ENCODE results near the gene FAM117A.

The FAM117A gene

DNA sequence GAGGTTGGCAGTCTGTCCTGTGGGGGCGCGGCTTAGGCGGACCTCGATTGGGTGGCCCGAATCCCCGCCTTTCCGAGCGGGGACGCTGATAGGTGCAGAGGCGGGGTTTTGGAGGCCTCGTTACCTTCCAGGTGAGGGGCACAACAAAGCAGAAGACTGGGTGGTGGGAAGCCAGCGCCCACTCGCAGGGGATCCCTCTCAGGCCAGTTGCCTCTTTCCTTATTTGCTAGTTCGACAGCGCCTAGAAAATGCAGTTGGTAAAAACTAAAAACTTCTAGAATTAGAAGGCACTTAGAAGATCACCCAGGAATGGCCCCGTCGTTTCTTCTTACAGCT lies 25.3 kb upstream of the FAM117A start:
- Histone ChIP-seq H4K20me1 (ENCODE audit: control insufficient read depth, insufficient read depth, low read depth, low read length) (peaks cover 17% of the 10 kb centered on the region), H3K4me3 (ENCODE audit: low read length) (peak overlapping the region; percentile 93), H3K9me2 (replicated peaks; ENCODE audit: control insufficient read depth, low read length) (no peaks in the 10 kb centered on the region), H3K27me3 (ENCODE audit: control insufficient read depth, low read length) (no peaks in the 10 kb centered on the region), H3K79me2 (ENCODE audit: control insufficient read depth, low read length) (peaks cover 55% of the 10 kb centered on the region), H3K36me3 (ENCODE audit: control insufficient read depth, low read length) (peaks cover 52% of the 10 kb centered on the region), H3K4me2 (ENCODE audit: low read length) (peak overlapping the region; percentile 73), H3K4me1 (ENCODE audit: control insufficient read depth, low read length) (peaks cover 23% of the 10 kb centered on the region), H3K27ac (ENCODE audit: low read depth, low read length) (no peak overlapping the region), H3F3A (ENCODE audit: control insufficient read depth, insufficient read depth) (no peaks in the 10 kb centered on the region), H3K9me3 (ENCODE audit: control insufficient read depth, insufficient read depth, low read length) (no peaks in the 10 kb centered on the region)
- TF ChIP-seq EZH2phosphoT487 (IDR thresholded peaks at IDR 0.05; ENCODE audit: borderline replicate concordance, low read length): no peak
- TF ChIP-seq, protein P1, sequence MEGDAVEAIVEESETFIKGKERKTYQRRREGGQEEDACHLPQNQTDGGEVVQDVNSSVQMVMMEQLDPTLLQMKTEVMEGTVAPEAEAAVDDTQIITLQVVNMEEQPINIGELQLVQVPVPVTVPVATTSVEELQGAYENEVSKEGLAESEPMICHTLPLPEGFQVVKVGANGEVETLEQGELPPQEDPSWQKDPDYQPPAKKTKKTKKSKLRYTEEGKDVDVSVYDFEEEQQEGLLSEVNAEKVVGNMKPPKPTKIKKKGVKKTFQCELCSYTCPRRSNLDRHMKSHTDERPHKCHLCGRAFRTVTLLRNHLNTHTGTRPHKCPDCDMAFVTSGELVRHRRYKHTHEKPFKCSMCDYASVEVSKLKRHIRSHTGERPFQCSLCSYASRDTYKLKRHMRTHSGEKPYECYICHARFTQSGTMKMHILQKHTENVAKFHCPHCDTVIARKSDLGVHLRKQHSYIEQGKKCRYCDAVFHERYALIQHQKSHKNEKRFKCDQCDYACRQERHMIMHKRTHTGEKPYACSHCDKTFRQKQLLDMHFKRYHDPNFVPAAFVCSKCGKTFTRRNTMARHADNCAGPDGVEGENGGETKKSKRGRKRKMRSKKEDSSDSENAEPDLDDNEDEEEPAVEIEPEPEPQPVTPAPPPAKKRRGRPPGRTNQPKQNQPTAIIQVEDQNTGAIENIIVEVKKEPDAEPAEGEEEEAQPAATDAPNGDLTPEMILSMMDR (IDR thresholded peaks at IDR 0.05; ENCODE audit: low read depth, low read length, poor library complexity, severe bottlenecking): no peak

DNA sequence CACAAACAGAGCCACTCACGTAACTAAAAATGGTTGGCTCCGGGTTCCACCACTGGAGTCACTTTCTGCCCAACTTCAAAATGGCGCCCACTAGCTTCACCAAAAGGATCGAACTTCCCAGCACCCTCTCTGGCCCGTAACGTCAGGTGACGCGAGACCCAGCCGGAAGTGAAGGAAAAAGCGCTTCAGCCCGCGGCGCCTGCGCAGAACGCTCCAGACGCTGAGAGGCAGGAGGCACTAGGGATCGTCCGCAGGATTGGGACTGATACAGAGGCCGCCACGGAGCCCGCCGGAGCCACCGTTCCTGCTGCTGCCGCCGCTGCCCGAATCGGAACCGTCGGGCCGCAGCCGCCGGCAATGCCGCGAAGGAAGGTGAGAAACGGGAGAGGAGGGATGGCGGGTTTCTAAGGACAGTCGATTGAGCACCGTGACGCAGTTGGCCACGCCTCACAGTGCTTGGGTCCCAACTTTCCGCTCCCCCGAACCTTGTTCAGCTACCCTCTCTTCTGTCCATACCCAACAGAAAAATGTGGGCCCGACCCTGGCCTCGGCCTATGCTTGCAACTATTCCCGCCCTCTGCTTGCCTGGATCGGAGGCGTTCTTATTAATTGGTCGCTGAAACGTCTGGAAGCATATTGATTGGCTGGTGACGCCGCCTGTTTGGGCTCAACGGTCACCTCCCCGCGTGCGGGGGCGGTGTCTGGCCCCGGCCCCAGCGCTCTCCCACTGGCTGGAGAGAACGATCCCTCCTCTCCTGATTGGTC lies 24.7 kb upstream of the FAM117A start, which contains the start of gene KAT7:
Gene KAT7 (plus strand): TSS at position 204 of the 765 bp plus-strand sequence. CDS start 154 bp downstream, at position 358.
- Histone ChIP-seq H3K79me2 (ENCODE audit: control insufficient read depth, low read length) (peaks cover 50% of the 10 kb centered on the region), H3K4me1 (ENCODE audit: control insufficient read depth, low read length) (peaks cover 23% of the 10 kb centered on the region), H3K4me2 (ENCODE audit: low read length) (peak within 1 kb of the TSS; percentile 79), H4K20me1 (ENCODE audit: control insufficient read depth, insufficient read depth, low read depth, low read length) (peaks cover 17% of the 10 kb centered on the region), H3K4me3 (ENCODE audit: low read length) (peak within 1 kb of the TSS; percentile 93), H3K9me3 (ENCODE audit: control insufficient read depth, insufficient read depth, low read length) (no peaks in the 10 kb centered on the region), H3K9me2 (replicated peaks; ENCODE audit: control insufficient read depth, low read length) (no peaks in the 10 kb centered on the region), H3K36me3 (ENCODE audit: control insufficient read depth, low read length) (peaks cover 46% of the 10 kb centered on the region), H3K27me3 (ENCODE audit: control insufficient read depth, low read length) (no peaks in the 10 kb centered on the region), H3F3A (ENCODE audit: control insufficient read depth, insufficient read depth) (no peaks in the 10 kb centered on the region), H3K27ac (ENCODE audit: low read depth, low read length) (peak within 1 kb of the TSS; percentile 82)
- no peak for TF ChIP-seq EZH2phosphoT487 (IDR thresholded peaks at IDR 0.05; ENCODE audit: borderline replicate concordance, low read length)
- TF ChIP-seq, protein P1 (IDR thresholded peaks at IDR 0.05; ENCODE audit: low read depth, low read length, poor library complexity, severe bottlenecking): no peak

DNA sequence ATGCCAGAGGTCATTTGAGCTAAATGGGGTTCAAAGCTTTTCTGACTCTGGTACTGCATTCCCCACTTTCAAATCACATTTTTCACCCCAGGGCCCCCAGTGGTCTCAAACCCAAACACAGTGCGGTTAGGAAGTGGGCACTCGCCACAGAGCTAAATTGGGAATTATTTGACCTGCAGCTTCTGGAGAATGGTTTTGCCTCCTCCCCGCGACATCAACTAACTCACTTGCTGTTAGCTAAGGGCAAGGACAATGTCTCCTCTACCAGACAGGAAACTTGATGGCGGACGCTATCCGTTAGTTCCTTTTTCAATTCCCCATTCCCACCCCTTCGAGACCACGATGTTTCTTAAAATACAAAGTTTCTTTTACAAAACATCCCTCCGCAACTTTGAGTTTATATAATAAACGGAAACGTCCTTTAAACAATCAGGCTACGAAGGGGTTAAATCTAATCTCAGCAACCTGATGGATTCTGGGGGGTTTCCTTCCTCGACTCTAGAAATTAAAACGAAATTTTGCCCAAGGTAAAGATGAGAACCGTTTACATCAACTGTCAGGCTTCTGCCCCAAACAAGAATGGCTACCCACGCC lies 24.1 kb upstream of the FAM117A start:
- H3K27ac ChIP-seq (ENCODE audit: low read depth, low read length): peak overlapping the region; percentile 82
- H3K4me2 ChIP-seq (ENCODE audit: low read length): peak overlapping the region; percentile 79
- no peaks in the 10 kb centered on the region for H3K9me3 ChIP-seq (ENCODE audit: control insufficient read depth, insufficient read depth, low read length)
- peaks cover 23% of the 10 kb centered on the region for H3K4me1 ChIP-seq (ENCODE audit: control insufficient read depth, low read length)
- H3K27me3 ChIP-seq (ENCODE audit: control insufficient read depth, low read length): no peaks in the 10 kb centered on the region
- H3K36me3 ChIP-seq (ENCODE audit: control insufficient read depth, low read length): peaks cover 40% of the 10 kb centered on the region
- peaks cover 43% of the 10 kb centered on the region for H3K79me2 ChIP-seq (ENCODE audit: control insufficient read depth, low read length)
- H3F3A ChIP-seq (ENCODE audit: control insufficient read depth, insufficient read depth): no peaks in the 10 kb centered on the region
- H3K9me2 ChIP-seq (replicated peaks; ENCODE audit: control insufficient read depth, low read length): no peaks in the 10 kb centered on the region
- peaks cover 17% of the 10 kb centered on the region for H4K20me1 ChIP-seq (ENCODE audit: control insufficient read depth, insufficient read depth, low read depth, low read length)
- peak overlapping the region; percentile 93 for H3K4me3 ChIP-seq (ENCODE audit: low read length)
- no peak for TF ChIP-seq EZH2phosphoT487 (IDR thresholded peaks at IDR 0.05; ENCODE audit: borderline replicate concordance, low read length)
- TF ChIP-seq, protein P1 (IDR thresholded peaks at IDR 0.05; ENCODE audit: low read depth, low read length, poor library complexity, severe bottlenecking): no peak

Measured in DOHH2 (cell line).